Skeletal muscle tissue (tissue), 4 donors: Measurements from ENCODE around the gene C2orf72. TPM values are rescaled to one million over a fixed set of nuclear protein-coding genes. Genes with fewer than 3 reads are reported as not detected.
"Not testable (repeated sequence)": the region's sequence is repeated elsewhere in the genome, so short reads cannot be mapped to it uniquely, and the experiment has no call there.

Experiments
- H3K27ac ChIP-seq: one replicate; pipeline ENCODE4 v1.7.0; 2013; ENCODE audit warnings: mild to moderate bottlenecking, low read depth, low read length, inconsistent platforms
- H3K27me3 ChIP-seq, 3 donors: one replicate each; pipeline ENCODE4 v1.7.0; 2013; ENCODE audit warnings: low read length in 3 of 3; ENCODE audit not compliant: control insufficient read depth in 3 of 3, insufficient read depth in 3 of 3
- H3K36me3 ChIP-seq, 3 donors: one replicate each; pipeline ENCODE4 v1.7.0; 2013; ENCODE audit warnings: low read length in 3 of 3; ENCODE audit not compliant: control insufficient read depth in 3 of 3, insufficient read depth in 3 of 3
- H3K4me1 ChIP-seq, 3 donors: one replicate each; pipeline ENCODE4 v1.7.0; 2013; ENCODE audit warnings: low read length in 3 of 3, mild to moderate bottlenecking in 3 of 3; ENCODE audit not compliant: control insufficient read depth in 3 of 3, insufficient read depth in 3 of 3
- H3K4me3 ChIP-seq, 3 donors: one replicate each; pipeline ENCODE4 v1.7.0; 2013; ENCODE audit warnings: low read length in 3 of 3
- H3K9ac ChIP-seq, 3 donors: one replicate each; pipeline ENCODE4 v1.7.0; 2013; ENCODE audit warnings: low read length in 3 of 3, mild to moderate bottlenecking in 3 of 3, moderate library complexity in 2 of 3, low read depth in 1 of 3
- H3K9me3 ChIP-seq, 3 donors: one replicate each; pipeline ENCODE4 v1.7.0; 2013; ENCODE audit warnings: low read length in 3 of 3; ENCODE audit not compliant: control insufficient read depth in 3 of 3
- total RNA-seq: library from RNA; depleted of rRNA; stranded (reverse); fragments of >200 nt; gene quantifications from one replicate; pipeline ENCODE4 v1.2.3, GENCODE V29; 2014
- donor health status: Osteomylitis.

The C2orf72 gene
- total RNA-seq, 1 donor from 2014 or later, result 1.0 TPM

DNA sequence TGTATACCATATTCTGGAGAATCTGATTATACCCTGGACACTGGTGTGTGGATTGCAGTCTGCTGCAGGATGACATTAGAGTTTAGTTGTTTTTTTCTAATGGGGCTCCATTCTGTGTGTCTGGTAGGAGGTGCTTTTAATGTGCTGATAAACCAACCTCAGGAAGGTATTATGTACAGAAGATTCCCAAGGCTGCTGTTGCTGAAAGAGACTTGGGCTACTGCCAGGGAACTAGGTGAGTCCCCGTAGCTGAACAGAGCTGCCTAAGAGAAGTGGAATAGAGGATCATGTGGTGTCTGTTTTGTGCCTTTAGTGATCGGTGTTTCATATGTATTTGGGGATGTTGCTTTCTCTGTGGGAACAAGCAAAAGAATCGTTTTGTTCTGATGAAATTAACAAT lies 24.9 kb upstream of the C2orf72 start:
- H3K36me3 ChIP-seq, result no peaks in the 10 kb centered on the region
- peaks cover 13 to 46% (median 27%) of the 10 kb centered on the region in 3 donors for H3K27me3 ChIP-seq
- no peak overlapping the region for H3K27ac ChIP-seq
- H3K9me3 ChIP-seq, result no peaks in the 10 kb centered on the region
- no peak overlapping the region for H3K9ac ChIP-seq
- H3K4me1 ChIP-seq, result no peaks in the 10 kb centered on the region
- H3K4me3 ChIP-seq, result no peak overlapping the region

DNA sequence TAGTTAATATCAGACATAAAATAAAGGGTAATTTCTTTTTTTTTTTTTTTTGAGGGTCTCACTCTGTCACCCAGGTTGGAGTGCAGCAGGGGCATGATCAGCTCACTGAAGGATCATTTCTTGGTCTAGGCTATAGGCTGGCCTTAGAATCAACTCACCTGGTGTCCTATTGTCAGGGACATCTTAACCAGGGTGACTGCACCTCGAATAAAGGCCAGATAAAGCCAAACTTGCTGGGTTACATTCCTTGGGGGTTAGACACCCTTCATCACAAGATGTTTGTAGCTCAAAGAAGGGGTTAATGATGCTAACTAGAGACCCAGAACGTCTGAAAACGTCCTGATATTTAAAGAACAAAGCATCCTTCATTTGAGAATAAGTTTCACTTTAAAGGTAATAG lies 23.5 kb upstream of the C2orf72 start:
- no peak overlapping the region for H3K27ac ChIP-seq
- no peaks in the 10 kb centered on the region for H3K4me1 ChIP-seq
- H3K4me3 ChIP-seq, result no peak overlapping the region
- H3K27me3 ChIP-seq, result peaks cover 8 to 34% (median 24%) of the 10 kb centered on the region in 3 donors
- no peaks in the 10 kb centered on the region for H3K36me3 ChIP-seq
- H3K9me3 ChIP-seq, result no peaks in the 10 kb centered on the region
- H3K9ac ChIP-seq, result no peak overlapping the region

DNA sequence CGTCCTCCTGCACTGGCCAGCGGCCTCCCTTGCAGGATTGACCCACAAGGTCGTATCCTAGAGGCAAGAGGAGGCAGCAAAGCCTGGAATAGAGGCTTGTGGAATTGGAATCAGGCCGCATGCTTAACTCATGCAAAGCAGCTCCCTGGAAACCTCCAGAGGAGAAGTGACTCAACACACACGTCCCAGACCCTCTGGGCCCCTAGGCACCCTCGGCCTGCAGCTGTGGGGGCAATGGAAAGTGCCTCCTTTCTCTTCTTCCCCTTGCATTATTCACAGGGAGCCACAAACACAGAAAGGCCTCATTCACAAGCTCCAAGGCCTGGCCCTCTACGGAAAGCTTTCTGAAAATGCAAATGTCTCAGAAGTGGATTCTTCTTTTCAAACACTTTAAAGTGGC lies 21.8 kb upstream of the C2orf72 start:
- Histone ChIP-seq H3K4me3 (no peak overlapping the region), H3K36me3 (no peaks in the 10 kb centered on the region), H3K9me3 (no peaks in the 10 kb centered on the region), H3K27ac (no peak overlapping the region), H3K9ac (no peak overlapping the region), H3K27me3 (peaks cover 4 to 33% (median 17%) of the 10 kb centered on the region in 3 donors), H3K4me1 (no peaks in the 10 kb centered on the region)

DNA sequence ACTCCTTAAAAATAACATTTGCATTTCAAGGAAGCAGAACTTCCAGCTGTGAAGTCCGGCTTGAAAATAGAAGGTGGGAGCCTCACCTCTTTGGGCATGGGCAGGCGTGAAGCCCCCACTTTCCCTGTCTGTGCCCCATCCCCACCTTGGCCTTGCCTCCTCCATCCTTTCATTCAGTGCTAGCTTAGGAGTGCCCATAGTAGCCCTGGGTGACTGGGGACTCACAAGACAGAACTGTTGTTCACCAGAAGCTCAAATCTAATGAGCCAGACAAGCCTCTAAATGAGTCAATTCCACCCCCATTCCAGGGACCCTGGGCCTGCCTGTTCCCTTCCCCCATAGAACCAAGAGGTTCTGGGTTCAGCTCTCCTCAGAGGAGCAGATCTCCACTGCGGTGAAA lies 21.4 kb upstream of the C2orf72 start:
- Histone ChIP-seq H3K4me1 (no peaks in the 10 kb centered on the region), H3K9ac (no peak overlapping the region), H3K27ac (no peak overlapping the region), H3K4me3 (no peak overlapping the region), H3K27me3 (peaks cover 4 to 33% (median 17%) of the 10 kb centered on the region in 3 donors), H3K9me3 (no peaks in the 10 kb centered on the region), H3K36me3 (no peaks in the 10 kb centered on the region)

DNA sequence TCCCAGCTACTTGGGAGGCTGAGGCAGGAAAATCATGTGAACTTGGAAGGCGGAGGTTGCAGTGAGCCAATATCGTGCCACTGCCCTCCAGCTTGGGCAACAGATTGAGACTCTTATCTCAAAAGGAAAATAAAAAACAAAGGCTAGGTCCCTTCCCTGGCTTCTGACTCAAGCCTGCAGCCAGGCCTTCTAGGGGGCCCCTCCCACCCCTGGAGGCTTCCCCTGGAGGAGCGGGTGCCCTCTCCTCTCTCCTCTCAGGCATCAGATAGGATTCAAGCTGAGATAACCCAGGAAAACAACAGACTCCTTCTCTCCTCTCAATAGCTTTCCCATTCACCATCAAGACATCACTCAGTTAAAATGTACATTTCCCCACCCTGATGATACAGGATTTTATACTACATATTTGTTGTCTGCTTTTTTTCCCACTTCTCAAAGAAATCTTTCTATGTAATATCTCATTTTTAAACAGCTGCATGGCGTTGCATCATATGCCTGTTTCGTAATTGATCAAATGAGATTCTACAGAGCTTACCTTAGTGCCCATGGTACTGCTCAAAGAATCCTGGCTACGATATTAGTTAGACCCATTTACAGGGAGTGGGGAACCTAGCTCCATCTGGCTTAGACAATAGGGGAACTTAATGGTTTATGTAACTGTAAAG lies 20.6 kb upstream of the C2orf72 start:
- no peak overlapping the region for H3K9ac ChIP-seq
- H3K4me1 ChIP-seq, result no peaks in the 10 kb centered on the region
- H3K36me3 ChIP-seq, result no peaks in the 10 kb centered on the region
- H3K9me3 ChIP-seq, result no peaks in the 10 kb centered on the region
- H3K27me3 ChIP-seq, result peaks cover 4 to 33% (median 15%) of the 10 kb centered on the region in 3 donors
- H3K4me3 ChIP-seq, result no peak overlapping the region
- no peak overlapping the region for H3K27ac ChIP-seq

DNA sequence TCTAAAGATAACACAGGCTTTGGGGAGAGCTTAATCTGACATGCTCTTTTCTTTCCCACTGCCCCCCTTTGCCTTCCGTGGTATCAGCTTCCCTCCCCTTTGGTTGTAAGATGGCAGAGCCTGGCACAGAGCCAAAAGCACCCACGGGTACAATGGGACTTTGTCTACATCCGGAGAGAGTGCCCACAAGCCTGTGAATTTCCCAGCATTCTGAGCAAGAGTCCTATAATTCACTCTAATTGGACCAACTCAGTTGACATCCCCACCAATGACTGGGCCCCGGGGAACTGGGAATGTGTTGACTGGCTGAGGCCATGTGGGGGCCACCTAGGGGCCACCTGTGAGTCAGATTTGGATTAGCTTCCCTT lies 20.1 kb upstream of the C2orf72 start:
- H3K4me3 ChIP-seq, result no peak overlapping the region
- H3K9me3 ChIP-seq, result no peaks in the 10 kb centered on the region
- no peaks in the 10 kb centered on the region for H3K4me1 ChIP-seq
- H3K9ac ChIP-seq, result no peak overlapping the region
- no peaks in the 10 kb centered on the region for H3K36me3 ChIP-seq
- no peak overlapping the region for H3K27ac ChIP-seq
- peaks cover 4 to 31% (median 13%) of the 10 kb centered on the region in 3 donors for H3K27me3 ChIP-seq

DNA sequence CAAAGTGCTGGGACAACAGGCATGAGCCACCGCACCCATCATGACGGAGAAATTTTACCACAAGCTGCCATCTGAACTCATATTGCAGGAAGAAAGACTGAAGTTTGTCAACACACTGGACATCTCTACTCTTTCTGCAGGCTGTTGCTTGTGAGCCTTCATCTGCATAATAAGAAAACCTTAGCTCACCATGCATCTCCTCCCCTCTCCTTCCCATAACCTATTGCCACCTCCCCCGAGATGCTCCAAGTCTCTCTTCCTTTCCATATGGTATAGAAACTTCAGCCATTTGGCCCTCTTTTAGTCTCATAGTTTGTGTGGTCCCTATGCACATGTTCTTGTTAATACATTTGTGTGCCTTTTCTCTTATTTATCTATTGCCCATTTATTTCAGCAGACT lies 19.1 kb upstream of the C2orf72 start:
- H3K27ac ChIP-seq, result no peak overlapping the region
- H3K4me3 ChIP-seq, result no peak overlapping the region
- no peaks in the 10 kb centered on the region for H3K9me3 ChIP-seq
- no peaks in the 10 kb centered on the region for H3K4me1 ChIP-seq
- no peak overlapping the region for H3K9ac ChIP-seq
- peaks cover 4 to 23% (median 13%) of the 10 kb centered on the region in 3 donors for H3K27me3 ChIP-seq
- no peaks in the 10 kb centered on the region for H3K36me3 ChIP-seq

DNA sequence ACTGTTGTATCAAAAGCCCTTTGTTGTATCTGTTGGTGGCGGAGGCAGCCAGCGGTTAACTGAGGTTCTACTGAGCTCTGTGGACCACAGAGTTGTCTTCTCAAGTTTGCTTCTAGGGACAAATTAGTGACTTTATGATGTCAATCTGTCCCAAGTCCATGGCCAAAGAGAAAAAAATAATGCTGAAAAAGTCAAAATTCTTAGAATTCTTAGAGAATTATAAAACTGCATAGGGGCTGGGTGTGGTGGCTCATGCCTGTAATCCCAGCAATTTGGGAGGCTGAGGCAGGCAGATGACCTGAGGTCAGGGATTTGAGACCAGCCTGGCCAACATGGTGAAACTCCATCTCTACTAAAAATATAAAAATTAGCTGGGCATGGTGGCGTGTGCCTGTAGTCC lies 12.3 kb upstream of the C2orf72 start:
- not testable (repeated sequence) for H3K4me3 ChIP-seq, H3K27me3 ChIP-seq, H3K36me3 ChIP-seq, H3K27ac ChIP-seq, H3K9me3 ChIP-seq, H3K4me1 ChIP-seq, H3K9ac ChIP-seq

DNA sequence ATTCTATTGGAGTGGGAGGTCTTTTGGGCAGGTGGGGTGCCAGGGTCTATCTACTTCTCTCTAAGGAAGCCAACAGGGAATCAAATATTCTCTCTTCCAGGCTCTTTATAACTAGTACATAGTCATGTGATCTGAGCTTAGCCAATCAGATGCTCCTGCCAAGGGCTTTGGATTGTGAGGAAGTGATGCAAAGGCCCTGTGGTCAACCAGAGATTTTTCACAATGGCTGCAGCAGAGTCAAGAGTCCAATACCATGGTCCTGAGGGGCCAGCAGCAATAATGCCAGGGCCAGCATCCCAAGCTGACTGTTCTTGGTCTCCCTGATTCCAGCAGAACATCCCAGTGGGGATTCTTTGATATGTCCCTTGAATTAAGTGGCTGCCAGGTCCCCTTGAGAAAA lies 8.4 kb upstream of the C2orf72 start:
- Histone ChIP-seq H3K9ac (no peak overlapping the region), H3K4me3 (no peak overlapping the region), H3K36me3 (no peaks in the 10 kb centered on the region), H3K27me3 (peaks cover 3 to 8% (median 3%) of the 10 kb centered on the region in 3 donors), H3K27ac (no peak overlapping the region), H3K4me1 (no peaks in the 10 kb centered on the region), H3K9me3 (peaks cover 0 to 3% (median 0%) of the 10 kb centered on the region in 3 donors)

DNA sequence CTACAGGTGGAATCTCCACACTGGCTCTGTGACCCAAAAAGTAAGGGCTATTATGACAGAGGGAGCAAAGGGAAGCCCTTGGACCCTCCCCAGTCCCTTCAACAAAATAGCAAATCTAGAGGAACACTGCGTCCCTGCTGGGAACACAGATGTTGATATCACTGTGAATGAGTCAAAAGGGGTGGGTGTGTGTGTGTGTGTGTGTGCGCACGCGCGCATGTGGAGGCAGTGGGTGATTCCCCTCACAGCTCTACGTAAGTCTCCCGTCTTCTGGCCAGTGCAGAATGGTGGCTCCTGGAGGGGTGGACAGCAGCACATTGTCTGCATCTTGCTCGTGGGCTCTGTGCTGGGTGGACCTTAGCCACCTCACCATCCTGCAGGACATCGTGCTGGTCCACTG lies 7.8 kb upstream of the C2orf72 start:
- Histone ChIP-seq H3K4me1 (no peaks in the 10 kb centered on the region), H3K27me3 (peaks cover 5 to 8% (median 5%) of the 10 kb centered on the region in 3 donors), H3K9ac (no peak overlapping the region), H3K36me3 (no peaks in the 10 kb centered on the region), H3K9me3 (peaks cover 0 to 3% (median 0%) of the 10 kb centered on the region in 3 donors), H3K4me3 (no peak overlapping the region), H3K27ac (no peak overlapping the region)
